Pancreas (tissue), 10 donors: ENCODE data around the gene EDC3. TPM values are rescaled to one million over a fixed set of nuclear protein-coding genes. Genes with fewer than 3 reads are reported as not detected.

ENCODE experiments used
- ATAC-seq, 4 donors: fragments of 200-7000 bp; cut with Tn5 transposase; one replicate each; pipeline versions ENCODE4 v1.8.0 to v1.9.1; 2020; ENCODE audit warnings: mild to moderate bottlenecking in 4 of 4, moderate library complexity in 4 of 4
- DNase-seq, 6 donors: peaks; one replicate each; pipeline ENCODE4 v3.0.0-alpha.2; 2020
- FAIRE-seq: peaks from 2 replicates; lab custom pipeline; 2012; peaks lifted over from hg19 to GRCh38; lab: Jason Lieb, UNC
- H3K27ac ChIP-seq, 4 donors: fragments of 200-600 bp; sonication (generic); 1 replicate in 3 of 4; 2 replicates in 1 of 4; pipeline versions ENCODE4 v1.5.0 to v1.8.0; 2020
- H3K27me3 ChIP-seq, 4 donors: fragments of 200-600 bp; one replicate each; pipeline ENCODE4 v1.8.0; 2021
- H3K36me3 ChIP-seq, 3 donors: fragments of 200-600 bp; sonication (generic) in 1 of 3; one replicate each; pipeline versions ENCODE4 v1.5.0 to v1.8.0; 2020 to 2021
- H3K4me1 ChIP-seq, 3 donors: fragments of 200-600 bp; one replicate each; pipeline ENCODE4 v1.8.0; 2021
- H3K4me3 ChIP-seq, 4 donors: fragments of 200-600 bp; sonication (generic) in 2 of 4; one replicate each; pipeline versions ENCODE4 v1.5.0 to v1.8.0; 2020 to 2021
- H3K9me3 ChIP-seq, 4 donors: fragments of 200-600 bp; one replicate each; pipeline ENCODE4 v1.8.0; 2021
- CTCF ChIP-seq, 4 donors: fragments of 200-600 bp; sonication (generic) in 3 of 4; IDR thresholded peaks; one replicate each; pipeline versions ENCODE4 v1.5.0 to v1.8.0; 2021; ENCODE audit warnings: antibody characterized with exemption in 4 of 4
- WGBS, 2 donors: extraction: QIAGEN DNeasy Blood & Tissue Kit; methylation state at CpG; one replicate each; pipeline ENCODE4 v1.1.7; 2013; 5-methylcytosine and 5-hydroxymethylcytosine counted together
- intact Hi-C, 3 donors: fragments of 100-400 bp; cut with DNase I; formaldehyde crosslinking; loops; one replicate each; pipeline versions ENCODE4 v1.11.1 to v1.14.2; 2022
- polyA plus RNA-seq, 2 donors: library from polyadenylated mRNA; stranded (reverse); fragments of 200-250 nt; gene quantifications; one replicate each; pipeline ENCODE4 v1.2.3, GENCODE V29; 2013
- total RNA-seq, 6 donors: library from RNA; stranded (reverse); fragmentation: NEBNext Ultra II Directional in 4 of 6; extraction: Animal tissue kit (Norgen Biotek cat#: 25700) in 4 of 6; gene quantifications; one replicate each; pipeline versions ENCODE4 v1.2.1 to v1.2.4, GENCODE V29; 2021 to 2023
- donor health status: healthy with polysubstance abuse.
- donor health status: DM: no; HTN: no; CAD: no; lungs with moderate emphysema.
- donor health status: DM: no; HTN: no; CAD: no.
- donor health status: control.
- donor health status: control.
- donor health status: Bipolar disorder and iron deficiency.
- donor health status: DM: yes; HTN: yes; CAD: no.
- donor health status: DM: no; HTN: no; CAD: no.
- donor health status: DM: no; HTN: no; CAD: no.
- donor health status: DM: yes; HTN: yes; CAD: no.

EDC3 gene
- total and polyA plus RNA-seq, 8 donors, result 7.6 to 19.5 (median 11.5) TPM

GRCh38 chr15:74626336-74626735 lies 69.5 kb downstream of the EDC3 start:
- peaks cover 23 to 83% (median 64%) of the 10 kb centered on the region in 3 donors for H3K36me3 ChIP-seq
- DNase-seq, result peak in 1 of 6 donors; percentile 17
- no peaks in the 10 kb centered on the region for H3K4me1 ChIP-seq
- TF ChIP-seq CTCF (IDR thresholded peaks at IDR 0.05), result no peak
- no peak for FAIRE-seq
- intact Hi-C loops, result loop anchor here in 2 of 3 donors (10.0 kb wide), 2 partner anchors 128 to 242 kb away; no protein-coding TSS in a partner anchor
- no peak for ATAC-seq
- WGBS, 2 donors, result 88 to 89% methylated on average over 7 of the region's 7 CpGs
- no peaks in the 10 kb centered on the region for H3K27me3 ChIP-seq
- H3K27ac ChIP-seq, result no peak overlapping the region
- H3K9me3 ChIP-seq, result no peaks in the 10 kb centered on the region
- H3K4me3 ChIP-seq, result no peak overlapping the region

- WGBS, 2 donors, result 84% methylated on average over 6 of the region's 6 CpGs
- no peak for TF ChIP-seq CTCF (IDR thresholded peaks at IDR 0.05)
- H3K9me3 ChIP-seq, result no peaks in the 10 kb centered on the region
These were observed 70.1 kb downstream of the EDC3 start for GRCh38 chr15:74625693-74626092.

GRCh38 chr15:74624020-74624602 lies 71.7 kb downstream of the EDC3 start:
- H3K27ac ChIP-seq, result no peak overlapping the region

More at GRCh38 chr15:74625693-74626092, 70.1 kb downstream of the EDC3 start:
- Histone ChIP-seq H3K4me1 (no peaks in the 10 kb centered on the region), H3K27me3 (no peaks in the 10 kb centered on the region), H3K36me3 (peaks cover 25 to 85% (median 64%) of the 10 kb centered on the region in 3 donors), H3K4me3 (no peak overlapping the region), H3K27ac (no peak overlapping the region)
- DNase-seq (peak in 2 of 6 donors; percentile 18 to 25), ATAC-seq (no peak), FAIRE-seq (no peak)
- intact Hi-C loops, result loop anchor here in 2 of 3 donors (10.0 kb wide), 2 partner anchors 129 to 241 kb away; no protein-coding TSS in a partner anchor

GRCh38 chr15:74622758-74623157 lies 73.1 kb downstream of the EDC3 start:
- intact Hi-C loops, result loop anchor here in 2 of 3 donors (10.0 kb wide), 2 partner anchors 132 to 238 kb away; no protein-coding TSS in a partner anchor
- peaks cover 21 to 76% (median 57%) of the 10 kb centered on the region in 3 donors for H3K36me3 ChIP-seq
- DNase-seq (peak in 1 of 6 donors; percentile 9), FAIRE-seq (no peak), ATAC-seq (no peak)
- H3K4me3 ChIP-seq, result no peak overlapping the region
- no peak overlapping the region for H3K27ac ChIP-seq
- no peak for TF ChIP-seq CTCF (IDR thresholded peaks at IDR 0.05)
- H3K4me1 ChIP-seq, result peaks cover 3 to 4% (median 4%) of the 10 kb centered on the region in 3 donors
- no peaks in the 10 kb centered on the region for H3K27me3 ChIP-seq
- no peaks in the 10 kb centered on the region for H3K9me3 ChIP-seq
- WGBS, 2 donors, result 90 to 92% methylated on average over 3 of the region's 3 CpGs

More at GRCh38 chr15:74624020-74624602, 71.7 kb downstream of the EDC3 start:
- ATAC-seq, result no peak
- H3K27me3 ChIP-seq, result no peaks in the 10 kb centered on the region
- intact Hi-C loops, result loop anchor here in 2 of 3 donors (10.0 kb wide), 2 partner anchors 131 to 239 kb away; no protein-coding TSS in a partner anchor
- peak in 1 of 6 donors; percentile 26 for DNase-seq
- TF ChIP-seq CTCF (IDR thresholded peaks at IDR 0.05), result no peak
- H3K9me3 ChIP-seq, result no peaks in the 10 kb centered on the region
- no peak overlapping the region for H3K4me3 ChIP-seq
- 80 to 83% methylated on average over 7 of the region's 7 CpGs for WGBS, 2 donors
- H3K4me1 ChIP-seq, result no peaks in the 10 kb centered on the region
- FAIRE-seq, result no peak
- H3K36me3 ChIP-seq, result peaks cover 28 to 88% (median 68%) of the 10 kb centered on the region in 3 donors
